Fibroblast of skin of left biceps (primary cell): ENCODE data around the gene NUMBL.

Experiments used
- DNase-seq, 2 experiments: peaks; one replicate each; pipeline ENCODE4 v3.0.0-alpha.2; 2013; ENCODE audit warnings: low read depth in 2 of 2

The NUMBL gene

GRCh38 chr19:40716482-40717324, 26.3 kb upstream of the NUMBL start, which contains the start of the genes COQ8B and ITPKC:
COQ8B (minus strand) TSS chr19:40716886; CDS start chr19:40714632, 2,254 bp downstream.
ITPKC (plus strand) TSS chr19:40717112; CDS start chr19:40717136, 24 bp downstream.
- DNase-seq, result peak; percentile 91 to 94

GRCh38 chr19:40716031-40716481, 25.6 kb upstream of the NUMBL start:
- no peak for DNase-seq

GRCh38 chr19:40714441-40715299, 24.2 kb upstream of the NUMBL start:
- peak; percentile 83 to 84 for DNase-seq

GRCh38 chr19:40713939-40714338, 23.5 kb upstream of the NUMBL start:
- no peak for DNase-seq

GRCh38 chr19:40709817-40710216, 19.4 kb upstream of the NUMBL start:
- DNase-seq, result no peak

- DNase-seq, result no peak
Observed at GRCh38 chr19:40707615-40708014, 17.2 kb upstream of the NUMBL start.

- no peak for DNase-seq
Observed at GRCh38 chr19:40705950-40706619, 15.6 kb upstream of the NUMBL start.

- DNase-seq, result no peak
Observed at GRCh38 chr19:40705362-40705651, 14.9 kb upstream of the NUMBL start.

GRCh38 chr19:40704491-40705361, 14.3 kb upstream of the NUMBL start:
- DNase-seq, result no peak

GRCh38 chr19:40703029-40703755, 12.7 kb upstream of the NUMBL start:
- no peak for DNase-seq

- no peak for DNase-seq
Observed at GRCh38 chr19:40702337-40703012, 12.0 kb upstream of the NUMBL start.

- DNase-seq, result no peak
Observed at GRCh38 chr19:40701758-40702157, 11.3 kb upstream of the NUMBL start.

GRCh38 chr19:40700083-40700482, 9.6 kb upstream of the NUMBL start:
- DNase-seq, result no peak

- no peak for DNase-seq
Observed at GRCh38 chr19:40697007-40697406, 6.6 kb upstream of the NUMBL start.

- DNase-seq, result no peak
Observed at GRCh38 chr19:40695881-40696280, 5.4 kb upstream of the NUMBL start.

GRCh38 chr19:40693896-40694295, 3.4 kb upstream of the NUMBL start:
- DNase-seq, result no peak

- DNase-seq, result no peak
Observed at GRCh38 chr19:40693150-40693788, 2.8 kb upstream of the NUMBL start.

- no peak for DNase-seq
Observed at GRCh38 chr19:40692212-40692551, 1.7 kb upstream of the NUMBL start.

GRCh38 chr19:40691421-40692211, 1.2 kb upstream of the NUMBL start:
- DNase-seq, result no peak
